ENCODE data around the gene LY6G6C. TPM values are rescaled to one million over a fixed set of nuclear protein-coding genes. Genes with fewer than 3 reads are reported as not detected.

Gene LY6G6C
- polyA plus RNA-seq (2012; ENCODE audit: insufficient read depth, insufficient read length, low read depth): not detected

GRCh38 chr6:31721351-31722020 lies at the start of gene LY6G6C:
Gene LY6G6C (minus strand): TSS chr6:31721746. CDS start chr6:31721679, 67 bp downstream.
- DNase-seq: no peak
- Histone ChIP-seq H3K4me1 (no peaks in the 10 kb centered on the region; the same call in 1 of the 2 replicates), H3K27me3 (no peaks in the 10 kb centered on the region), H3K36me3 (no peaks in the 10 kb centered on the region), H3K9me3 (no peaks in the 10 kb centered on the region), H3K4me3 (ENCODE audit: low read depth, low read length) (no peak within 1 kb of the TSS)
- TF ChIP-seq CTCF (IDR thresholded peaks at IDR 0.05; ENCODE audit: low read depth, low read length): no peak

- Histone ChIP-seq H3K4me3 (ENCODE audit: low read depth, low read length) (no peak overlapping the region), H3K9me3 (no peaks in the 10 kb centered on the region), H3K4me1 (no peaks in the 10 kb centered on the region), H3K36me3 (no peaks in the 10 kb centered on the region), H3K27me3 (no peaks in the 10 kb centered on the region)
- DNase-seq: no peak
- no peak for TF ChIP-seq CTCF (IDR thresholded peaks at IDR 0.05; ENCODE audit: low read depth, low read length)
Observed at GRCh38 chr6:31770860-31771259, 49.3 kb upstream of the LY6G6C start.

- Histone ChIP-seq H3K36me3 (no peaks in the 10 kb centered on the region), H3K9me3 (no peaks in the 10 kb centered on the region), H3K4me1 (no peaks in the 10 kb centered on the region), H3K4me3 (ENCODE audit: low read depth, low read length) (no peak overlapping the region), H3K27me3 (no peaks in the 10 kb centered on the region)
- DNase-seq: peak; percentile 72
- TF ChIP-seq CTCF (IDR thresholded peaks at IDR 0.05; ENCODE audit: low read depth, low read length): peak; percentile 82
Observed at GRCh38 chr6:31769684-31770371, 48.3 kb upstream of the LY6G6C start.

GRCh38 chr6:31768363-31769257 lies 47.1 kb upstream of the LY6G6C start:
- no peak overlapping the region for H3K4me3 ChIP-seq (ENCODE audit: low read depth, low read length)
- no peak for DNase-seq
- no peaks in the 10 kb centered on the region for H3K4me1 ChIP-seq
- H3K27me3 ChIP-seq: no peaks in the 10 kb centered on the region
- H3K36me3 ChIP-seq: no peaks in the 10 kb centered on the region
- TF ChIP-seq CTCF (IDR thresholded peaks at IDR 0.05; ENCODE audit: low read depth, low read length): no peak
- H3K9me3 ChIP-seq: no peaks in the 10 kb centered on the region

GRCh38 chr6:31767096-31767645 lies 45.6 kb upstream of the LY6G6C start:
- H3K36me3 ChIP-seq: no peaks in the 10 kb centered on the region
- H3K9me3 ChIP-seq: no peaks in the 10 kb centered on the region
- H3K4me3 ChIP-seq (ENCODE audit: low read depth, low read length): no peak overlapping the region
- TF ChIP-seq CTCF (IDR thresholded peaks at IDR 0.05; ENCODE audit: low read depth, low read length): no peak
- no peak for DNase-seq
- no peaks in the 10 kb centered on the region for H3K27me3 ChIP-seq
- H3K4me1 ChIP-seq: no peaks in the 10 kb centered on the region
